Mesenchymal stem cell (in vitro differentiated cells and primary cell): ENCODE results near the gene ADCK1. TPM values are rescaled to one million over a fixed set of nuclear protein-coding genes. Genes with fewer than 3 reads are reported as not detected.
A peak's percentile ranks its signal among the peaks of the same experiment; 100 is the strongest.

ENCODE experiments used
- DNase-seq: peaks from one replicate; pipeline ENCODE4 v3.0.0-alpha.2; 2013
- H2AFZ ChIP-seq: one replicate; pipeline ENCODE4 v1.6.1; 2013; ENCODE audit warnings: low read depth, mild to moderate bottlenecking, control low read depth, inconsistent platforms, low read length, moderate library complexity
- H2AK5ac ChIP-seq: 2 replicates; pipeline ENCODE4 v1.6.1; 2013; ENCODE audit warnings: low read length, moderate library complexity, mild to moderate bottlenecking, inconsistent platforms; ENCODE audit not compliant: severe bottlenecking
- H2BK120ac ChIP-seq: one replicate; pipeline ENCODE4 v1.6.1; 2013; ENCODE audit warnings: low read depth, mild to moderate bottlenecking, inconsistent platforms, low read length, moderate library complexity
- H2BK12ac ChIP-seq, 2 experiments: one replicate each; pipeline ENCODE4 v1.6.1; 2013; ENCODE audit warnings: inconsistent platforms in 2 of 2, low read length in 2 of 2, mild to moderate bottlenecking in 2 of 2, moderate library complexity in 2 of 2, control low read depth in 1 of 2
- H2BK15ac ChIP-seq: one replicate; pipeline ENCODE4 v1.6.1; 2013; ENCODE audit warnings: mild to moderate bottlenecking, low read depth, inconsistent platforms; ENCODE audit not compliant: poor library complexity, severe bottlenecking
- H2BK5ac ChIP-seq: 2 replicates; pipeline ENCODE4 v1.6.1; 2013; ENCODE audit warnings: low read depth, mild to moderate bottlenecking, low read length, control low read depth, inconsistent platforms; ENCODE audit not compliant: poor library complexity, severe bottlenecking
- H3K14ac ChIP-seq, 2 experiments: one replicate each; pipeline ENCODE4 v1.6.1; 2013; ENCODE audit warnings: inconsistent platforms in 2 of 2, low read length in 2 of 2, control low read depth in 1 of 2, mild to moderate bottlenecking in 1 of 2, moderate library complexity in 1 of 2
- H3K18ac ChIP-seq, 2 experiments: one replicate each; pipeline ENCODE4 v1.6.1; 2013; ENCODE audit warnings: inconsistent platforms in 2 of 2, low read length in 2 of 2, control low read depth in 1 of 2, low read depth in 1 of 2, mild to moderate bottlenecking in 1 of 2
- H3K23ac ChIP-seq, 2 experiments: one replicate each; pipeline ENCODE4 v1.6.1; 2013; ENCODE audit warnings: inconsistent platforms in 2 of 2, low read length in 2 of 2, mild to moderate bottlenecking in 2 of 2, moderate library complexity in 2 of 2, control low read depth in 1 of 2
- H3K27ac ChIP-seq: 2 replicates; pipeline ENCODE4 v1.5.1; 2013; ENCODE audit warnings: mild to moderate bottlenecking, moderate library complexity, low read length, control low read depth, inconsistent platforms; ENCODE audit not compliant: poor library complexity, severe bottlenecking
- H3K27me3 ChIP-seq, 2 experiments: 2 replicates each; pipeline versions ENCODE4 v1.6.1 to v1.7.0; 2013; ENCODE audit warnings: low read length in 2 of 2, mild to moderate bottlenecking in 2 of 2, moderate library complexity in 2 of 2, control low read depth in 1 of 2, inconsistent platforms in 1 of 2; ENCODE audit not compliant: control insufficient read depth in 1 of 2, insufficient read depth in 1 of 2
- H3K36me3 ChIP-seq, 2 experiments: 2 replicates each; pipeline versions ENCODE4 v1.6.1 to v1.7.0; 2013; ENCODE audit warnings: low read length in 2 of 2, control low read depth in 1 of 2, inconsistent platforms in 1 of 2, low read depth in 1 of 2, mild to moderate bottlenecking in 1 of 2; ENCODE audit not compliant: insufficient read depth in 2 of 2, control insufficient read depth in 1 of 2
- H3K4ac ChIP-seq, 2 experiments: one replicate each; pipeline ENCODE4 v1.6.1; 2013; ENCODE audit warnings: inconsistent platforms in 2 of 2, low read length in 2 of 2, mild to moderate bottlenecking in 2 of 2, moderate library complexity in 2 of 2, control low read depth in 1 of 2, low read depth in 1 of 2
- H3K4me1 ChIP-seq: 2 replicates; pipeline ENCODE4 v1.6.1; 2013; ENCODE audit warnings: low read depth, low read length, control low read depth; ENCODE audit not compliant: control insufficient read depth, insufficient read depth
- H3K4me2 ChIP-seq: 2 replicates; pipeline ENCODE4 v1.6.1; 2013; ENCODE audit warnings: low read length, mild to moderate bottlenecking, inconsistent platforms; ENCODE audit not compliant: poor library complexity, severe bottlenecking
- H3K4me3 ChIP-seq, 2 experiments: 2 replicates each; pipeline versions ENCODE4 v1.5.1 to v1.7.0; 2013; ENCODE audit warnings: low read length in 2 of 2, mild to moderate bottlenecking in 2 of 2, control low read depth in 1 of 2, low read depth in 1 of 2; ENCODE audit not compliant: insufficient read depth in 1 of 2
- H3K79me1 ChIP-seq: replicated peaks from 2 replicates; pipeline ENCODE4 v1.6.1; 2013; ENCODE audit warnings: mild to moderate bottlenecking, control low read depth, low read length, inconsistent platforms; ENCODE audit not compliant: poor library complexity, severe bottlenecking
- H3K9ac ChIP-seq: 2 replicates; pipeline ENCODE4 v1.7.0; 2013; ENCODE audit warnings: mild to moderate bottlenecking, low read length, moderate library complexity
- H3K9me3 ChIP-seq: 2 replicates; pipeline ENCODE4 v1.7.0; 2013; ENCODE audit warnings: mild to moderate bottlenecking, low read length; ENCODE audit not compliant: control insufficient read depth
- H4K8ac ChIP-seq: one replicate; pipeline ENCODE4 v1.6.1; 2013; ENCODE audit warnings: inconsistent platforms, mild to moderate bottlenecking, low read length, moderate library complexity
- H4K91ac ChIP-seq: one replicate; pipeline ENCODE4 v1.6.1; 2013; ENCODE audit warnings: mild to moderate bottlenecking, low read length, inconsistent platforms
- WGBS: methylation state at CpG from one replicate; pipeline ENCODE4 v1.1.7; 2013; ENCODE audit warnings: mixed read lengths; 5-methylcytosine and 5-hydroxymethylcytosine counted together
- small RNA-seq: library from polyadenylated mRNA; stranded (forward); fragments of <200 nt; extraction: miRNeasy Mini kit (QIAGEN cat#:217004); gene quantifications from one replicate; pipeline ENCODE3, GENCODE V24; 2013; ENCODE audit warnings: low read depth

The ADCK1 gene

GRCh38 chr14:77979666-77980351 lies 179.9 kb downstream of the ADCK1 start:
- Histone ChIP-seq H3K23ac (peak overlapping the region in 1 of 2 experiments; percentile 38), H3K9me3 (no peaks in the 10 kb centered on the region), H3K9ac (no peak overlapping the region), H4K91ac (no peak overlapping the region), H3K14ac (no peak overlapping the region), H3K4me1 (peaks cover 10% of the 10 kb centered on the region), H3K27ac (no peak overlapping the region), H3K27me3 (peaks cover 26 to 44% of the 10 kb centered on the region in 2 experiments), H4K8ac (no peak overlapping the region), H2AK5ac (no peak overlapping the region), H3K4ac (no peak overlapping the region), H2BK12ac (no peak overlapping the region), H3K79me1 (no peaks in the 10 kb centered on the region), H2BK120ac (no peak overlapping the region), H3K4me2 (no peak overlapping the region), H2BK15ac (no peak overlapping the region), H2BK5ac (no peak overlapping the region), H3K36me3 (no peaks in the 10 kb centered on the region), H2AFZ (no peak overlapping the region), H3K18ac (no peak overlapping the region), H3K4me3 (no peak overlapping the region)
- DNase-seq: no peak
- WGBS: 49% methylated on average over 13 of the region's 14 CpGs

- H3K18ac ChIP-seq: no peak overlapping the region
- no peaks in the 10 kb centered on the region for H3K9me3 ChIP-seq
- no peak overlapping the region for H2BK15ac ChIP-seq
- H3K27ac ChIP-seq: no peak overlapping the region
- peak overlapping the region in 1 of 2 experiments; percentile 38 for H3K23ac ChIP-seq
- peak overlapping the region; percentile 81 for H3K4me2 ChIP-seq
- peaks cover 10% of the 10 kb centered on the region for H3K4me1 ChIP-seq
- H2AK5ac ChIP-seq: no peak overlapping the region
- WGBS: 14% methylated on average over 44 of the region's 45 CpGs
- no peak for DNase-seq
- H3K4me3 ChIP-seq: peak overlapping the region; percentile 40 to 73
- H3K79me1 ChIP-seq: no peaks in the 10 kb centered on the region
- no peak overlapping the region for H2BK5ac ChIP-seq
- H3K4ac ChIP-seq: no peak overlapping the region
- H3K9ac ChIP-seq: peak overlapping the region; percentile 71
- H2AFZ ChIP-seq: peak overlapping the region; percentile 30
- peak overlapping the region; percentile 67 for H4K91ac ChIP-seq
- H3K14ac ChIP-seq: no peak overlapping the region
- H2BK12ac ChIP-seq: no peak overlapping the region
- peaks cover 26 to 44% of the 10 kb centered on the region in 2 experiments for H3K27me3 ChIP-seq
- no peak overlapping the region for H2BK120ac ChIP-seq
- H4K8ac ChIP-seq: no peak overlapping the region
- H3K36me3 ChIP-seq: no peaks in the 10 kb centered on the region
Measured at GRCh38 chr14:77980475-77981321, 180.8 kb downstream of the ADCK1 start.

Small RNA genes within 50 kb of the gene (small RNA-seq; reads per million reads assigned to genes)
- not detected for gene RF00019
